T-helper 9 cell (primary cell): ENCODE results near the gene OGDH.

Experiments
- DNase-seq: peaks from one replicate; pipeline ENCODE4 v3.0.0-alpha.2; 2020

Gene OGDH

GRCh38 chr7:44638611-44639557 is 32.5 kb downstream of the OGDH start:
- DNase-seq: peak; percentile 68

GRCh38 chr7:44639671-44640321 is 33.4 kb downstream of the OGDH start:
- no peak for DNase-seq

GRCh38 chr7:44643206-44643605 is 36.8 kb downstream of the OGDH start:
- no peak for DNase-seq

GRCh38 chr7:44645254-44645653 is 38.8 kb downstream of the OGDH start:
- DNase-seq: no peak

- DNase-seq: no peak
These were observed 39.3 kb downstream of the OGDH start for GRCh38 chr7:44645696-44646095.

GRCh38 chr7:44646176-44646920 is 39.9 kb downstream of the OGDH start:
- DNase-seq: no peak

GRCh38 chr7:44646921-44647636 is 40.7 kb downstream of the OGDH start:
- no peak for DNase-seq

- DNase-seq: no peak
These were observed 41.7 kb downstream of the OGDH start for GRCh38 chr7:44647981-44648714.

- no peak for DNase-seq
These were observed 43.8 kb downstream of the OGDH start for GRCh38 chr7:44650242-44650641.

GRCh38 chr7:44650772-44651171 is 44.3 kb downstream of the OGDH start:
- no peak for DNase-seq

- no peak for DNase-seq
These were observed 46.1 kb downstream of the OGDH start for GRCh38 chr7:44652535-44652934.

GRCh38 chr7:44654255-44654796 is 47.9 kb downstream of the OGDH start:
- DNase-seq: no peak

GRCh38 chr7:44655341-44655740 is 48.9 kb downstream of the OGDH start:
- no peak for DNase-seq

- DNase-seq: no peak
These were observed 52.6 kb downstream of the OGDH start for GRCh38 chr7:44658979-44659378.

GRCh38 chr7:44661233-44661632 is 54.8 kb downstream of the OGDH start:
- no peak for DNase-seq

- DNase-seq: no peak
These were observed 58.5 kb downstream of the OGDH start for GRCh38 chr7:44664780-44665461.

GRCh38 chr7:44665531-44666213 is 59.2 kb downstream of the OGDH start:
- DNase-seq: no peak

- DNase-seq: no peak
These were observed 60.1 kb downstream of the OGDH start for GRCh38 chr7:44666566-44666965.

- no peak for DNase-seq
These were observed 60.8 kb downstream of the OGDH start for GRCh38 chr7:44667190-44667589.

- DNase-seq: no peak
These were observed 64.6 kb downstream of the OGDH start for GRCh38 chr7:44671069-44671468.
